GM12892 (cell line): ENCODE measurements around the gene CDK5R1.

ENCODE experiments used
- POLR2A ChIP-seq: IDR thresholded peaks from 2 replicates; pipeline ENCODE4 v1.6.1; 2011; ENCODE audit warnings: low read depth, low read length, control low read depth
- TAF1 ChIP-seq: IDR thresholded peaks from 2 replicates; pipeline ENCODE4 v1.6.1; 2011; ENCODE audit warnings: low read depth, mild to moderate bottlenecking, control low read depth, low read length, borderline replicate concordance

DNA sequence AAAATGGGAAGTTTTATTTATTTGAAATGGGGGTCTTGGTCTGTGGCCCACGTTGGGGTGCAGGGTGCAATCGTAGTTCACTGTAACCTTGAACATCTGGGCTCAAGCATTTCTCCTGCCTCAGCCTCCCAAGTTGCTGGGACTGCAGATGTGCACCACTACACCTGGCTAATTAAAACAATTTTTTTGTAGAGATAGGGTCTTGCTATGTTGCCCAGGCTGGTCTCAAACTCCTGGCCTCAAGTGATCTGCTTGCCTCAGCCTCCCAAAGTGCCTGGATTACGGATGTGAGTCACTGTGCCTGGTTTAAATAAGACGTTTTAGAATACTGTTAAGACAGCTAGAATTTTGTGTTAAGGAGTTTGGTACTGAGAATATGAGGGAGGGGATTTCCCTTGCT lies 26.7 kb upstream of the CDK5R1 start:
- TF ChIP-seq TAF1 (no peak), POLR2A (no peak)
